H1 (cell line): ENCODE measurements around the gene PODN. TPM values are rescaled to one million over a fixed set of nuclear protein-coding genes. Genes with fewer than 3 reads are reported as not detected.

Source experiments
- BACH1 ChIP-seq: IDR thresholded peaks from 2 replicates; pipeline ENCODE4 v1.6.1; 2012; ENCODE audit warnings: low read length, improper control_type of control experiment
- CBX8 ChIP-seq: fragments of 300-800, 300-1000 bp; sonication (generic); IDR thresholded peaks from 2 replicates; pipeline ENCODE4 v1.7.1; 2016; ENCODE audit warnings: low read depth, low read length, borderline replicate concordance
- CHD2 ChIP-seq: IDR thresholded peaks from 2 replicates; pipeline ENCODE4 v1.6.1; 2012; ENCODE audit warnings: low read length, improper control_type of control experiment
- CTCF ChIP-seq, 3 experiments: IDR thresholded peaks; 1 replicate in 2 of 3; 2 replicates in 1 of 3; pipeline versions ENCODE4 v1.5.1 to v1.6.1; 2011; ENCODE audit warnings: low read length in 3 of 3, mild to moderate bottlenecking in 3 of 3, inconsistent platforms in 2 of 3, low read depth in 1 of 3, moderate library complexity in 1 of 3; ENCODE audit not compliant: insufficient read depth in 1 of 3; ENCODE audit errors: control extremely low read depth in 1 of 3
- EGR1 ChIP-seq: IDR thresholded peaks from 2 replicates; pipeline ENCODE4 v1.6.1; 2011; ENCODE audit warnings: low read depth, low read length, borderline replicate concordance
- FOSL1 ChIP-seq: IDR thresholded peaks from 2 replicates; pipeline ENCODE4 v1.6.1; 2011; ENCODE audit warnings: mild to moderate bottlenecking, low read depth, low read length, moderate library complexity; ENCODE audit not compliant: insufficient read depth
- POLR2AphosphoS5 ChIP-seq: IDR thresholded peaks from 2 replicates; pipeline ENCODE4 v1.6.1; 2011; ENCODE audit warnings: low read depth, low read length
- SIN3A ChIP-seq, 2 experiments: IDR thresholded peaks in 1 of 2; conservative IDR thresholded peaks in 1 of 2; 2 replicates each; pipeline ENCODE4 v1.6.1; 2011 to 2012; ENCODE audit warnings: low read length in 2 of 2, improper control_type of control experiment in 1 of 2, low read depth in 1 of 2, mild to moderate bottlenecking in 1 of 2
- polyA plus RNA-seq, 7 experiments: library from polyadenylated mRNA; depleted of rRNA in 3 of 7; stranded (reverse) in 5 of 7; unstranded in 2 of 7; fragments of >200 nt in 5 of 7; fragments of 200-250 nt in 2 of 7; gene quantifications; 1 replicate in 5 of 7; 2 replicates in 1 of 7; 4 replicates in 1 of 7; pipeline versions ENCODE4 v1.2.1 to v1.2.3, GENCODE V29; 2011 to 2013; ENCODE audit warnings: missing spikeins in 2 of 7, mixed read lengths in 2 of 7
- total RNA-seq: library from RNA; stranded (reverse); fragmentation: NEBNext Ultra II Directional; extraction: Animal tissue kit (Norgen Biotek cat#: 25700); gene quantifications from 2 replicates; pipeline ENCODE4 v1.2.1, GENCODE V29; 2021

Gene PODN
- total and polyA plus RNA-seq, 2 of the 8 experiments (the other 6 are each of a cell fraction or from before 2014, with no cell fraction given): 0.11 to 0.17 TPM

- no peak for TF ChIP-seq CTCF (IDR thresholded peaks at IDR 0.05; ENCODE audit: control extremely low read depth in 1 of 3, insufficient read depth in 1 of 3, low read depth in 1 of 3, low read length in 3 of 3)
- TF ChIP-seq CBX8: no peak
- TF ChIP-seq EGR1: no peak
- TF ChIP-seq FOSL1: no peak
- TF ChIP-seq POLR2AphosphoS5: no peak
- TF ChIP-seq BACH1: no peak
- TF ChIP-seq SIN3A (conservative IDR thresholded peaks at IDR 0.05 in 1 of 2, IDR thresholded peaks at IDR 0.05 in 1 of 2; ENCODE audit: low read depth in 1 of 2, low read length in 2 of 2): no peak
- TF ChIP-seq CHD2: no peak
Observed at GRCh38 chr1:53015508-53015860, 46.5 kb upstream of the PODN start (continued).
